ENCODE results near the gene EZR. TPM values are rescaled to one million over a fixed set of nuclear protein-coding genes. Genes with fewer than 3 reads are reported as not detected.
A peak's percentile ranks its signal among the peaks of the same experiment; 100 is the strongest.

The EZR gene
- total RNA-seq, 1 donor from 2014 or later: 260 TPM

- ATAC-seq: peak; percentile 93
- no peaks in the 10 kb centered on the region for H3K9me3 ChIP-seq
- peak overlapping the region; percentile 77 for H3K27ac ChIP-seq
- no peaks in the 10 kb centered on the region for H3K36me3 ChIP-seq
- H3K4me3 ChIP-seq: no peak overlapping the region
- peak; percentile 92 for DNase-seq
- no peak for TF ChIP-seq CTCF (IDR thresholded peaks at IDR 0.05)
- intact Hi-C loops (cut with DNase I): no loop called here
- H3K4me1 ChIP-seq: peaks cover 27% of the 10 kb centered on the region
- H3K27me3 ChIP-seq: no peaks in the 10 kb centered on the region
Measured at GRCh38 chr6:158853072-158853879, 34.1 kb upstream of the EZR start.

GRCh38 chr6:158852312-158853071, 33.3 kb upstream of the EZR start:
- Histone ChIP-seq H3K4me1 (peaks cover 24% of the 10 kb centered on the region), H3K9me3 (no peaks in the 10 kb centered on the region), H3K4me3 (no peak overlapping the region), H3K27ac (peak overlapping the region; percentile 77), H3K27me3 (no peaks in the 10 kb centered on the region), H3K36me3 (no peaks in the 10 kb centered on the region)
- ATAC-seq: peak; percentile 3
- intact Hi-C loops (cut with DNase I): no loop called here
- DNase-seq: no peak
- TF ChIP-seq CTCF (IDR thresholded peaks at IDR 0.05): no peak

GRCh38 chr6:158850807-158851115, 31.6 kb upstream of the EZR start:
- Histone ChIP-seq H3K9me3 (no peaks in the 10 kb centered on the region), H3K27ac (peak overlapping the region; percentile 81), H3K4me3 (no peak overlapping the region), H3K36me3 (no peaks in the 10 kb centered on the region), H3K27me3 (no peaks in the 10 kb centered on the region), H3K4me1 (peaks cover 24% of the 10 kb centered on the region)
- DNase-seq (no peak), ATAC-seq (no peak)
- intact Hi-C loops (cut with DNase I): no loop called here
- TF ChIP-seq CTCF (IDR thresholded peaks at IDR 0.05): no peak

GRCh38 chr6:158849899-158850806, 31.0 kb upstream of the EZR start:
- TF ChIP-seq CTCF (IDR thresholded peaks at IDR 0.05): no peak
- Histone ChIP-seq H3K9me3 (no peaks in the 10 kb centered on the region), H3K27me3 (no peaks in the 10 kb centered on the region), H3K36me3 (no peaks in the 10 kb centered on the region), H3K4me3 (no peak overlapping the region), H3K4me1 (peaks cover 24% of the 10 kb centered on the region), H3K27ac (peak overlapping the region; percentile 81)
- peak; percentile 57 for ATAC-seq
- intact Hi-C loops (cut with DNase I): no loop called here
- DNase-seq: no peak

GRCh38 chr6:158848490-158848895, 29.3 kb upstream of the EZR start:
- H3K9me3 ChIP-seq: no peaks in the 10 kb centered on the region
- DNase-seq (no peak), ATAC-seq (no peak)
- intact Hi-C loops (cut with DNase I): no loop called here
- peaks cover 15% of the 10 kb centered on the region for H3K4me1 ChIP-seq
- H3K27ac ChIP-seq: no peak overlapping the region
- no peaks in the 10 kb centered on the region for H3K36me3 ChIP-seq
- no peak overlapping the region for H3K4me3 ChIP-seq
- H3K27me3 ChIP-seq: no peaks in the 10 kb centered on the region
- no peak for TF ChIP-seq CTCF (IDR thresholded peaks at IDR 0.05)

Measured in upper lobe of right lung (tissue), 1 donor.